Stimulated activated CD8-positive, alpha-beta memory T cell treated with anti-CD3 and anti-CD28 coated beads, Interleukin-4, amount 100 ng/mL, for 48 hours (primary cell): ENCODE data around the gene C21orf58.

Experiments
- DNase-seq: peaks from one replicate; pipeline ENCODE4 v3.0.0-alpha.2; 2020

Gene C21orf58

DNA sequence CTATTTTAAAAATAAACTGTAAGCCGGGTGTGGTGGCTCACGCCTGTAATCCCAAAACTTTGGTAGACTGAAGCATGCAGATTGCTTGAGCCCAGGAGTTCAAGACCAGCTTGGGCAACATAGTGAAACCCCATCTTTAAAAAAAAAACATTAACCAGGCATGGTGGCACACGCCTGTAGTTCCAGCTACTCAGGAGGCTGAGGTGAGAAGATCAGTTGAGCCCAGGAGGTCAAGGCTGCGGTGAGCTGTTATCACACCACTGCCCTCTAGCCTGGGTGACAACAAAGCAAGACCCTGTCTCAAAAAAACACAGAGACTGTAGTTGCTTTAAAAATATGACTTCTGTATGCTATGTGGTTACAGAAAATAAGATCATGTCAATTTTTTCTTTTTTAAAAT, 70.8 kb downstream of the C21orf58 start:
- no peak for DNase-seq
